ENCODE data around the gene THRA.

The THRA gene

DNA sequence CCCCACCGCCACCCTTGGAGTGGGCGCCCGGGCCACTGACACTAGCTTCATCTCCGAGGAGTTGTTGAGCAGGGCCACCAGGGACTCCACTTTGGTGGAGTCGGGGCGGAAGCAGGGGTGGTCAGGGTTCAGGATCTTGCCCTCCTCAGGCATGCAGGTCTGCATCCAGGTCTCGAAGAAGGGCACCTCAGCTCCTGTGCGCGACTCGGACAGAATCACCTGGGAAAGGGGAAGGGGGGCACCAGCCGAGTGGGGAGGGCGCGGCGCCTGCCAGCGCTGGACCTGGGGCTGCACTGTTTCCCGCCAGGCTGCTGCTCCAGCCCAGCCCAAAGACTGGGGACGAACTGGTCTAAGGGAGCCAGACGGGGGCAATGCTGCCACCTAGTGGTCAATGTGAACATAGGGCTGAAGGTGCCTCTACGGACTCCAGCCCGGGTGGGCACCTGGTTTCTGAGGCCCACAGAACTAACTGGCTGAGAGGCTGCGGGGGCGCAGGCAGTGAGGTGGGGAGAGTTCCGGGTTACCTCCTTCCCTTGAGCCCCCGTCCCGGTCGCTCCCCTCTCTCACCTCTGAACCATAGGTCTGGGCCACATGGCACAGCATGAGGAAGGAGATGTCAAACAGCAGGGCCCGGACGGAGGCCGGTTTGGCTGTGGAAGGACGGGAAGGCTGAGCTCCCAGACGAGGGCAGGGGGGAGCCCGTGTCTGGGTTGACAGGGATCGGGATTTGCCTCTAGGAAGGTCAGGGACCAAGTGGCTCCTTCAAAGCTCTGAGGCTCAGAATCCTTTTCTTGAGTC, 35.8 kb upstream of the THRA start:
- peak; percentile 75 for DNase-seq (ENCODE audit: low spot score)

DNA sequence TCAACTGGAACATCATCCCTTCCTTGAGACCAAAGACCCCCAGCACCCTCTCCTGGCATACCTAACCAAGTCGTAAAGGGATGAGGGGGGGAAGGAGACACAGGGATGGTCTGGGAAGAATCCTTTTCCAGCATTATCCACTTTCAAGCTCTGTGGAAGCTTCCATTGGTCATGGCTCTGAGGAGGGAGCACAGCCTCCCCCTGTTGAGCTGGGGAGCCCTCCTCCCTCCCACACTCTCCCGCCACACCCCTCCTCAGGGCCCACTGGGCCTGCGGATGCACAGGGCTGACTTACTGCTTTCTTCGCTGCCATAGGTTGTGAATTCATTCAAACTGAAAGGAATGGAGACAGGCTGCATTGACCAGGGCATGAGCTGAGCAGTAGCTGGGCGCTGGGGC, 35.2 kb upstream of the THRA start:
- no peak for DNase-seq (ENCODE audit: low spot score)

DNA sequence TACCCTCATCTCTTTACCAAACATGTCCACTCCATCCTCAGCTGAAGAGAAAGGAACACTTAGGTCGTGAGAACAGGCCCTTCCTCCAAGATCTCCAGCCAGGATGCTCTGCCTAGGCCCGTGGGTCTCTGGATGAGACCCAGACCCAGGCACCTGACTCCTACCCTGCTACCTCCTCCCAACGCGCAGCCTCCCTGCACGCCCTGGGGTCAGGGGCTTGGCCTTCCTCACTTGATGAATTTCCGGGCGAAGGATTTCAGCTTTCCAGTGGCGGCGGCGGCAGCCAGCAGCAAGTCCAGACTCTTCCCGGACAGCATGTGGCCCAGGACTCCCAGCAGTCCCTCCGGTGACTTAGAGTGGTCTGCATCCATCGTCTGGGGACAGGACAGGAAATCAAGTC, 34.2 kb upstream of the THRA start:
- DNase-seq (ENCODE audit: low spot score): no peak

DNA sequence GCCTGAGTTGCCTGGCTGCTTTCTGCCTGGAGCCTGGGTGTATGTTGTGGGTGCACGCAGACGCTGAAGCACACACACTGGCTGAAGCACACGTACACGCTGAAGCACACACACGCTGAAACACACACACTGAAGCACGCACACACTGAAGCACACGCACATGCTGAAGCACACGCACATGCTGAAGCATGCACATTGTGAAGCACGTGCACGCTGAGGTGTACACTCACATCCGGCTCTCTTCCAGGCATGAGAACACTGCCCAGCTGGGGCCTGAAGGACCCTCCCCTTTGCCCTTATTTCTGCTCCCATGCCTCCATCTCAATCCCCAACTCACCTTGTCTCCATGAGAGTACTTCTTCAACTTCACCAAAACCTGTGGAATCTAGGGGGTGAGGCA, 31.1 kb upstream of the THRA start:
- DNase-seq (ENCODE audit: low spot score): no peak

DNA sequence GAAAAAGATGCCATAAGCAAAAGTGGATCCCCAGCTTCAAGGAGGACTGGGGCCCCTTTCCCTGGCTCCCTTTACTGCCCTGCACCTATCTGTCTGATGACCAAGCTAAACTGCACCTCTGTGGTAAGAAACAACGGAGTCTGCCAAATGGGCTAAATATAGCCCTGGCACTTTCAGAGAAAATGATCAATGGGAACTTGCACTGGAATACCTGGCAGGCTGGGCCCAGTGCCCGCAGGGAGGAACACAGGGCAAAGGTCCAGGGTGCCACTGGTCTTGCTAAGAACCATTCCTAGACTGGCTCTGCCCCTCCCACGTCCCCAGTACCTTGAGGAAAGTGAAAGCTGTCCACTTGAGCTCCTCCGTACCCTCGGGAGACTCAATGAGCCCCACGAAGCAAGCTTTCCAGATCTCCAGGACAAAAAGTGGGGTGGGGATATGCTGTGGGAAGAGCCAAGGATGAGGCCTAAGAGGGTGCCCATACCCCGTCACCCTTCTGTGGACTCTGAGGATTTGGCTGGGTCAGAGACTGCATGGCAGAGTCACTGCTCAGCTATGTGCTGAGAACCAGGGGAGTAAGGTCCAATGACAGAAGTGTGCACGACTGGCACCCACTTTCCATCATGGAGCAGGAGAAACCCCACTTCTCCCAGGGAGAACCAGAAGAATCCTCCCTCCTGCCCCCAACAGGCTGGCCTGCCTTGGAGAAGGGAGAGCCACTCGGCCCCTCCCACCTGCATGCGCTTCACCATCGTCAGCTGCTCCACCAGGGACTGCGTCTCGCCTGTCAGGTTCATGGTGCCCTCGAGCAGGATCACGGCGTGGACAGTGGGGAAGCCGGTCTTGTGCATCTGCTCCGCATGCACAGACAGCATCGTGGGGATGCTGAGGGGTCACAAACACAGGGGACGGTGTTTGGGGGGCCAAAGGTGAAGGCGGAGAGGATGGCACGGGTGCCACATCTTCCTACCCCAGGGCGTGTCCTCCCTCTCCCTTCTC, 30.1 kb upstream of the THRA start:
- no peak for DNase-seq (ENCODE audit: low spot score)

DNA sequence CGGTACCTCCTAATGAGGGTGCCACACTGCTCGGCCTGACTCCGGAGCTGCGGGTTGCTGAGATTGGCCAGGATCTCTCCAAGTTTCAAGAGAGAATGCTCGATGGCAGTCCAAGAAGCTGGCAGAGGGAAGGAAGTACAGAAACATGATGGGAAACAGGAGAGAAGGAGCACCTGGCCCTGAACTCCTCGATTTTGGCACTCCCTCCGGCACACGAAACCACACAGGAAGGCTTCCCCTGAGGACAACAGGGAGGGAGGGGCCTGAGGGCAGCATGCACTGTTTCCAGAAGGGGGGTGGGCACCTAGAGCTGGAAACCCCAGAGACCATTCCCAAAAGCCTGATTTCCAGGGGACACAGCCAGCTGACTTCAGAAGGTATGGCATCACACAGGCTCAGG, 29.4 kb upstream of the THRA start:
- no peak for DNase-seq (ENCODE audit: low spot score)

DNA sequence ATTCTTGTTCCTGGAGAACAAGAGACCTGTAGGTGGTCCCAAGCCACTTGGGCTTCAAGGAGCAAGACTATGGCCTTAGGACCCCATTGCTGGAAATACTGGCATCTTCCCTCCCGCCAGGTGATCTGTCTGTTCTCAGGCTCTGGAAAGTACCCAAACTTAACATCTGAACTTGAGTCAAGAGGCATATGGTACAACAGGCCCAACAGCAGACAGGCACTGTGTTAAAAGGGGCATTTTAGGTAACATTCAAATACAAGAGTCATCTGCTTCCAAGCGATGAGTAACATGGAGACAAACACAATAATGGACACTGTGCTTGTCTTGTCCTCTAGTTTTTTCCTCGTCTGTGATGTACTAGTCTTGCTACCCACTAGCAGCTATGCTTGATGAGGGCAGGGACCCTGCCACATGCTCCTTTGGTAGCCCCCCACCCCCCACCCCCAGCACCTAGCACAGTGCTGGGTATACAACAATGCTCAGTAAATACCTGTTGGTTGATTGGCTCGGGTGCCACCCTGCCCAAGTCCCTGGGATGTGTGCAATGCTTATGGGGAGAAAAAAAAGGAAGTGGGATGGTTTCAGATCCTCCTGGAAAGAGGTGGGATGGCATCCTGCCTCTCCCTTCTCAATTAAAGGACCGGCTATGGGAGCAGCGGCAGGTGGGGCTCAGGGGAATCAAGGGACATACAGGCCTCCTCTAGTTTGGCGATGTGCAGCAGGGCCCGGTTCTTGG, 28.2 kb upstream of the THRA start:
- no peak for DNase-seq (ENCODE audit: low spot score)

DNA sequence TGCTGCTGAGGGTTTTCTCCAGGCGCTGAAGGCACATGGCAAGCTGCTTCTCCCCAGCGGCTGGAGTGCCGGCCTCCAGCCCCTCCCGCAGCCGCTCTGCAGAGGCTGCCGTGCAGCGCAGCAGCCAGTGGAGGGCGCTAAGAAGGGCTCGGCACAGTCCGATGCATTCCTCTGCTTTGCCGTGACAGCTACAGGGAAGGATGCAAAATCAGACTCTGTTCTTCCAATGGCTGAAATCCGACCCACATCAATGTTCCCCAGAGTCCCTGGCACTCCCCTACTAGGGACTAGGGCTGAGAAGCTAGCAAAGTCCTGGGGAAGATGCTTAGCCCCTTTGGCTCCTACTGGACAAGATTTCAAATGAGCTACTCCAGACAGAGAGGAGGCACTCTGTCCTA, 27.6 kb upstream of the THRA start:
- no peak for DNase-seq (ENCODE audit: low spot score)

DNA sequence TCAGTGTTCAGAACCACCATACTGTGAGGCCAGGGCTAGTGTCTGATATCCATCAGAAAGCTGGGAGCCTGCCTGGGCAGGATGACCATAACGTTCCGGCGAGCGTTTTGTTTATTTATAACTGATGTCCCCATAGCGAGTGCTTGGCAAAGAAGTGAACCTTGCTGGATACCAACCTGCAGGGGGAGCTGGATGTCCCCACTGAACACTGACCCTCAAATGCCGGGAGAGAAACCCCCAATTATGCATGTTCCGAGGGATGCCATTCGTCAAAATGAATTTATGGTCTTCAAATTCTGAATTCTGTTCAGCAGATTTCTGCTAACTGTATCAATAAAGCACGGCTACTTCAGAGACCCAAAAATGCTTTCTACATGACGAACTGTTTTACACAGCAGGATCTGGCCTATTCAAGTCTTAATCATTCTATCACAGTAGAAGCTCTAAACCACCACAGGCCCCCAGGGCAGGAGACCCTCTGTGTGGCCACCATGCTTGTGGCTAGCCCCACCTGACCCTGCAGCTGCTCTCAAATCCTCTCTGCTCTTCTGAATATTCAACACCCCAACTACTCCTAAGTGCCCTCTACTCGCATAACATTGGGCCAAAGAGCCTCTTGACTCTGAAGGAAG, 23.8 kb upstream of the THRA start:
- no peak for DNase-seq (ENCODE audit: low spot score)

DNA sequence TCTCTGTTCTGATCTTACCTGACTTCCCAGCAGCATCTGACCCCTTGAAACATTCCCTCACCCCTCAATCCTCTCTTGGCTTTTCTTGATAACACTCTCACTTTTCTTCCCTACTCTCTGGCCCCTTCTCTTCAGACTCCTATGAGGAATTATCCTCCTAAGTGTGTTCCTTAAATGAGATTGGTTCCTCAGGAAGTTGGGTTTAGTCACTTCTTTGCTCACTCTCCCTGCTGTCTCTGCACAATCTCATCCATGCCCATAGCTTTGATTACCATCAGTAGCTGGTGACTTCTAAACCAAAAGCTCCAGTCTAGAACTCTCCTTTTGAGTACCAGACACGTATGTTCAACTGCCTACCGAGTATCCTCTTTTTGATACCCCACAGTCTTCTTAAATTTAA, 21.6 kb upstream of the THRA start:
- DNase-seq (ENCODE audit: low spot score): no peak

DNA sequence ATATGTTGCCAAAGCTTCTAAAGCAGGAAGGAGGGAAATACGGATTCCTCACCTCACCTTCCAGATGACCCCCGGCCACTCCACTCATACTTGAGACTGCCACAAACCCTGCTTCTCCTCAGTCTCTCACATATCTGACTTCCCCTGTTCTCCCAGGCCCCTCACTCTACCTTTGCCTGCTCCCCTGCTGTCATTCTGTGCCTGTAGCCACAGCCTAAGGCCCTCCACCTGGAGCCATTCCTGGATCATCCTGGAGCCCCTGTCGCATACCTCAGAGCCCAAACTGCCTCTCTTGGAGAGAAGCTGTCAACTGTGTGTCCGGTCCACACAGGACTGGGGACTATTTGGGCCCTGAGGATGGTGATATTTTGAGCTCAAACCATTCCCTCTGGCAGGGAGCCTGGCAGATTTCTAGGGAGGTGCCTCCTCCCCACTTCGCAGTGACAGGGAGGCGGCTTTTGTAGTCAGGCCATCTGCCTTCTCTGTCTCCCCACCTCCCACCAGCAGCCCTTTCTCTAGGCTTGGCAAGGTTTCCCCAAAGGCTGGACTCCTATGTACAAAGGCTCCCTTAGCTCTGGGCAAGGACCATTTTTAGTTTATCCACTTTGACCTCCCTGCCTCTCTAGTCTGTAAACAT, 6.3 kb upstream of the THRA start:
- no peak for DNase-seq (ENCODE audit: low spot score)

DNA sequence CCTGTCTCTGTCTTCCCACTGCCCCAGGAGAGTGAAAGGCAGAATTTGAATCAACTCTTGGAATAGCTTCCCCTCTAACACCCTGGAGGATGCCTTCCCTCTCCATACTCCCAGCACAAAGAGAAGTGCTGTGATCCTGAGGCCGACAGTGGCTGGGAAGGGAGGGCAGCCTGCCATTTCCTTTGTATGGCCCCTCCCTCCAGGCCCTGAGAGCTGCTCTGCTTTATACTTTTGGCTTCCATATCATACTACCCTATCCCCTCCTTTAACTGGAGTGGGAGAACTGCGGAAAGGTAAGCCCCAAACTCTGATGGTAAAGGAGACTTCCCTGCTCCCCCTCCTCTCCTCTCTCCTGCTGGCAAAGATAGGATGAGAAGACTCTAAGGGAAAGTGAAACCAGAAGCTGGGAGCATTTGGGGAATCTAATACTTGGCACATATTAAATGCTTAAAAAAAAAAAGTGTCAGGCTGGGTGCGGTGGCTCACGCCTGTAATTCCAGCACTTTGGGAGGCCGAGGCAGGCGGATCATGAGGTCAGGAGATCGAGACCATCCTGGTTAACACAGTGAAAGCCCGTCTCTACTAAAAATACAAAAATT, 4.5 kb upstream of the THRA start:
- DNase-seq (ENCODE audit: low spot score): no peak

DNA sequence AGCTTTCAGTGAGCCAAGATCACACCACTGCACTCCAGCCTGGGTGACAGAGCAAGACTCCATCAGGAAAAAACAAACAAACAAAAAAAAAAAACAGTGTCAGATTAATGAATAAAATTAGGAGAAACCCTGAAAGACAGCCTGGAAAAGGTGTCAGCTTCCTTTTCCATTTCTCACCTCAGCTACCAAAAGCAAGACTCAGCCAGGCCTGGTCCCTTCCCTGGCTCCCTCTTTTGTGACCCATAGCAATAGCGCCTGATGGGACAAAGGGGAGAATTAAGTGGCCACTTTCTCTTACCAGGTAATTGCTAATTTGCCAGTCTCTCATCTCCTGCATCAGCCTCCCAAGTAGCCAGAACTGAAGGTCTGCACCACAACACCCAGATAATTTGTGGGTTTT, 3.9 kb upstream of the THRA start:
- DNase-seq (ENCODE audit: low spot score): no peak

DNA sequence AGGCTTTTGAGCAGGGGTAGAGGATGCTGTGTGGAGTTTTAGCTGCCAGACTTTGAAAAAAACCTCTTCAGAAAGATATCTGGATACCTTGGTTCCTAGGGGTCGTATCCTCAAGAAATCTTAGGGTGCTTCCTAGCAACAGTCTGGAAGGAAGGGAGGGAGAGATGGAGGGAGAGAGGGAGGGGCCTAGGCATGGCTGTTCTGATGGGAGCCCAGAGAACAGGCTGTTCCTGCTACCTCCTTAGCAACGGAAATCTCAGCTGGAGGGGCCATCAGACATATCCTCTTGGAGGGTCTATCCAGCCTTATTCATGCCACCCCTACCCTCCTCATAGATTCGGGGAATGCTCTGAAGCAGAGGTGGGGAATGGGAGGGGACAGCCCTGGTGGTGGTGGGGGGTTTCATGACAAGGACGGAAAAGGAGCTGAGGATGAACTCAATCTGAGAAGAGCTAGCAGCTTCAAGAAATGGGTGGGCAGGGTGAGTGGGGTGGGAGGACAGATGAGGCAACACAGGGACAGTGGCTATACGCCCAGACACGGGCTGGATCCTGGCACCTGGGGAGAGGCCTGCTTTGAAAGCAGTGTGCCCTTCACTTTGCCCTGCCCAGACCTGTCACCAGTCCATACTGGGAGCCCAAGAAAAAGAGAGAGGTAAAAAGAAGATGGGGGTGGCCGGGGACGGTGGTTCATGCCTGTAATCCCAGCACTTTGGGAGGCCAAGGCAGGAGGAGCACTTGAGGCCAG, 2.9 kb upstream of the THRA start:
- DNase-seq (ENCODE audit: low spot score): no peak

DNA sequence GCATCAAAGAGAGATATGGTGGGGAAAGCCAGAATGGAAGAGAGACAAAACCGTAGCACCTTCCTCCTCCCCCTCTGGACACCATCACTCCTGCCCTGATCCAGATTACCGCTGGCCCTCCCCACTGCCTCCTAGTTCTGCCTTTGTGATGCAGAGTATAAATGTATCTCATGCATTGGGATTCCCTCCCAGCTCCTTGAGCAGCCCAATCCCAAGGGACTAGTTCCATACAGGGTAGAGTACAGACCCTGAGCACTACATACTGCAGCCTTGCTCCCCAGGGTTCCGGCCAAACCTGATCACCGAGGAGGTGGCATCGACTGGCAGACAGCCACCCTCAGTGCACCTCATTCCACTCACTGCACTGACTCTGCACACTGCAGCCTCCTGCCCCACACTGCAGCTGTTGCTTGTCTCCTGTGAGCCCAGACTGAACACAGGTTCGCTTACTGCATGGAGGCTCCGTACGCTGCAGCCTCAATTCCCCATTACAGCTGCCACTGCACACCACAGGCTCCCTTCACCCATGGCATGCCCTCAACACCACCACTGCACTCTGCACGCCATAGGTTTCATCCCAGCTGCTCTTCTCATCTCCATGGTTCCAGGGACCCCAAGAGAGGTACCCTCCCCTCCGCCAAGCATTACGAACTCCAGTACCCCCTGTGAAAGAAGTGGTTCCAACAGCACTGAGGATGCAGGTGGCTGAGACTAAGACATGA, 1.7 kb upstream of the THRA start:
- DNase-seq (ENCODE audit: low spot score): no peak

DNA sequence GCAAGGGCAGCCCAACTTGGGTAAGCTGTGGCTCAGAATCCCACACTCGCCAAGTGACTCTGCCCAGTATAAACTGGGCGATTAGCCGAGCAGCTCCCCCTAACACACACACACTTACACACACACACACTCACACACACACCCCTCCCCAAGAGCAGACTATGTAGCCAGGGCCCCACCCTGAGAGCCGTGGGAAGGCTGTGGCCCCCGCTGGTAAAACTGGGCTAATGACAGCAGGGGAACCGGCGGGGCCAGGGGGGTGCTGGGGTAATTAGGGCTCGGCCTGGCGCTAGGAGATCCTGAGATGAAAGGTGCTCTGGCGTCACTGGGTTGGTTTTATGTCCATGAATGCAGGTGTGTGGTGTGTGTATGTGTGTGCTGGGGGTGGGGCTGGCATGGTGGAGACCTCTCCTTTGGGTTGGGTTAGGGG, 1.1 kb upstream of the THRA start:
- DNase-seq (ENCODE audit: low spot score): no peak

DNA sequence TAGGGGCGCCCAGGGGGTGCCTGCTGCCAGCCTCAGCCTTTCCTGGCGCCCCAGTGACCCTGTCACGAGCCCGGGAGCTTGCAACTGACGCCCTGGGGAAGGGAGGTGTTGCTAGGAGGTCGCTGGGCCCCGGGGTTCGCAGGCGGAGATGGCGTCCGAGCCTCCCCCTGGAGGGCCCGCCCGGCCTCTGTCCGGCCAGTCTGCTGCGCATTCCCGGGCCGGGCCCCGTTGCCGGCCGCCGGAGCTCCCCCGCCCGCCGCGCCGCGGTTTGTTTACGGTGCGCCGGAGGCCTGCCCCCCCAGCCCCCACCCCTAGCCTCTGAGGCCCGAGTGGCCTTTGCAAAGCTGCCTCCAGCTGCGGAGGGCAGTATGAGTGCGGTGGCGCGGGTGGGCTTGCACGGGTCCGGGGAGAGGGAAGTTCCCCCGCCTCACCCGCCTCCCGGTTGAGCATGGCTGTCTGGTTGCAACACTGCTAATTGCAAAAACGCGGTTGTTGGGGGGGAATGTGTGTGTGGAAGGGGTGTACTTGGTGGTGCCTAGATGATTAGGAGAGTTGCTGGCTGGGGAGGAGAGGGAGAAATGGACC, 514 bp downstream of the THRA start:
- peak; percentile 16 for DNase-seq (ENCODE audit: low spot score)

DNA sequence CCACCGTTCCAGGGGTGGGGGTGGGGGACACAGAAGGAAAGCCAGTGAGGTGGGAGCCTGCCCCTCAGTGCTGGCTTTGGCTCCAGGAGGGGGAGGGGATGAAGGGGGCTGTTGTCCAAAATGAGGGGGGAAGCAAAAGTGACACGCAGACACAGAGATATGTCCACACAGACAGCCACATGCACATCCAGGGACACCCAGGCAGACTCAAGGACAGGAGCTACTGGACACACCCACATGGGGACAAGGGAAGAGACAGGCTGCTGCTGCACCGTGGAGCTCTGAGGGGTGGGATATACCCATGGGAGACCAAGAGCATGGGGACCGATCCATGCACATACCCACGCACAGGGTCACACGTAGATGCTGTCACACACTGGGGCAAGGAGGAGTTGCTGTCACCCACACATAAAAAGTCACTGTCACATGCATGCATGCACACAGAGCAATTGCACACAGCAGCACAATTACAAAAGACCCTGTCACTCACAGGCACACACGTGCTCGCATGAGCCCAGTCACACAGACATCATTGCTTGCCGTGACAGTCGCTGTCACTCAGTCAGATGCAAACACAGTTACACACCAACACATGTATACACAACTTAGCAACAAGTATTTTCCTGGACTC, 1.3 kb downstream of the THRA start:
- peak; percentile 16 for DNase-seq (ENCODE audit: low spot score)
